Measurements from ENCODE around the gene SLC37A1. TPM values are rescaled to one million over a fixed set of nuclear protein-coding genes. Genes with fewer than 3 reads are reported as not detected.

Gene SLC37A1
- total RNA-seq, 1 experiment from 2014 or later = 37.7 TPM

DNA sequence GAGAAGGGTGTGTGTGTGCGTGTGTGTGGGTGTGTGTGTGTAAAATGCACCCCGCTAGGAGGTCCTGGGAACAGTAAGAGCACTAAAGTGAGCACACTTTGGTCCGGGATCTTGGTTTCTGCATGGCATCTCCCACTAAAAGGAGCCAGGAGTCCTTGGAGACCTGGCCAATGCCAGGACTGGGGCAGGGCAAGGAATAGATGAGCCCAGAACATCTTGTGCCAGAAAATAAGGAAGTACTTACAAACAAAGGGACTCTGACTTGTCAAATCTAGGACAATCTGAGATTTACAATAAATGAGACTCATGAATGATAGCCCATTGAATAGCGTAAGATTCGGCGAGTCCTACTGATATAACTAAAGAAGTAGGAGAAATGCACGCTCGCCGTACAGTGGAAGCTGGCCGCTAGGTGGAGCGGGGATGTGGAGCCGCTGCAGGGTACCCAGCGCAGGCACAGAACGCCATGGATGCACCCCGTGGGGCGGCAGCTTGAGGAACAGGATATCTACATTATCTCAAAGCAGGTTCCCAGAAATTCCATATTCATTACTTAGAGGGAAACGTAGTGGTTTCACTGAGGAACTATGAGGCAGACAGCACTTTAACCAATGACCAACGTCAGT lies 7.1 kb downstream of the SLC37A1 start:
- TF ChIP-seq, protein P1, sequence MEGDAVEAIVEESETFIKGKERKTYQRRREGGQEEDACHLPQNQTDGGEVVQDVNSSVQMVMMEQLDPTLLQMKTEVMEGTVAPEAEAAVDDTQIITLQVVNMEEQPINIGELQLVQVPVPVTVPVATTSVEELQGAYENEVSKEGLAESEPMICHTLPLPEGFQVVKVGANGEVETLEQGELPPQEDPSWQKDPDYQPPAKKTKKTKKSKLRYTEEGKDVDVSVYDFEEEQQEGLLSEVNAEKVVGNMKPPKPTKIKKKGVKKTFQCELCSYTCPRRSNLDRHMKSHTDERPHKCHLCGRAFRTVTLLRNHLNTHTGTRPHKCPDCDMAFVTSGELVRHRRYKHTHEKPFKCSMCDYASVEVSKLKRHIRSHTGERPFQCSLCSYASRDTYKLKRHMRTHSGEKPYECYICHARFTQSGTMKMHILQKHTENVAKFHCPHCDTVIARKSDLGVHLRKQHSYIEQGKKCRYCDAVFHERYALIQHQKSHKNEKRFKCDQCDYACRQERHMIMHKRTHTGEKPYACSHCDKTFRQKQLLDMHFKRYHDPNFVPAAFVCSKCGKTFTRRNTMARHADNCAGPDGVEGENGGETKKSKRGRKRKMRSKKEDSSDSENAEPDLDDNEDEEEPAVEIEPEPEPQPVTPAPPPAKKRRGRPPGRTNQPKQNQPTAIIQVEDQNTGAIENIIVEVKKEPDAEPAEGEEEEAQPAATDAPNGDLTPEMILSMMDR (conservative IDR thresholded peaks at IDR 0.05) = peak; percentile 70
- Histone ChIP-seq H3K4ac (ENCODE audit: low read depth, low read length) (no peak overlapping the region), H2AK5ac (ENCODE audit: insufficient read length, low read length) (no peak overlapping the region), H2BK20ac (ENCODE audit: low read depth, low read length, poor library complexity, severe bottlenecking) (no peak overlapping the region), H3K4me2 (ENCODE audit: insufficient read depth, insufficient read length, low read length) (no peak overlapping the region), H2BK12ac (ENCODE audit: insufficient read length, low read depth, low read length) (no peak overlapping the region), H2AFZ (ENCODE audit: low read length) (no peak overlapping the region), H3K23ac (ENCODE audit: insufficient read length, low read depth, low read length) (no peak overlapping the region), H3K18ac (ENCODE audit: insufficient read length, low read depth, low read length) (no peak overlapping the region), H3K23me2 (ENCODE audit: insufficient read length, low read depth, low read length, poor library complexity, severe bottlenecking) (no peaks in the 10 kb centered on the region), H3K27me3 (ENCODE audit: insufficient read depth, low read length) (no peaks in the 10 kb centered on the region), H3K79me1 (ENCODE audit: insufficient read depth, low read depth, low read length, poor library complexity, severe bottlenecking) (no peaks in the 10 kb centered on the region), H2BK15ac (ENCODE audit: low read depth, low read length) (no peak overlapping the region), H4K20me1 (ENCODE audit: control insufficient read depth, insufficient read depth, insufficient read length) (no peaks in the 10 kb centered on the region), H4K8ac (replicated peaks; ENCODE audit: insufficient read length, low read depth, low read length) (no peak overlapping the region), H4K5ac (ENCODE audit: insufficient read length, low read depth, low read length) (no peak overlapping the region), H3K9ac (ENCODE audit: extremely low read depth, insufficient read length, low read length) (no peak overlapping the region), H3K14ac (ENCODE audit: insufficient read depth, low read length) (no peak overlapping the region), H2BK5ac (ENCODE audit: insufficient read length, low read length) (no peak overlapping the region), H3K9me3 (ENCODE audit: control insufficient read depth, low read depth, low read length) (no peaks in the 10 kb centered on the region), H3T11ph (ENCODE audit: low read length) (no peak overlapping the region), H2BK120ac (ENCODE audit: low read depth, low read length, poor library complexity, severe bottlenecking) (no peak overlapping the region), H3K56ac (ENCODE audit: insufficient read length, low read depth, low read length) (no peak overlapping the region), H3K79me2 (ENCODE audit: insufficient read depth, low read length) (no peaks in the 10 kb centered on the region), H4K91ac (ENCODE audit: insufficient read length, low read depth, low read length) (no peak overlapping the region), H3K27ac (ENCODE audit: insufficient read length, low read depth, low read length) (no peak overlapping the region), H3K4me1 (ENCODE audit: insufficient read depth, low read length) (peaks cover 11% of the 10 kb centered on the region; the same call in 1 of the 2 replicates)
- no peak overlapping the region for H3K4me3 Mint-ChIP-seq
- H3K4me1 Mint-ChIP-seq = peaks cover 53 to 62% of the 10 kb centered on the region in 2 experiments
- H3K36me3 Mint-ChIP-seq (ENCODE audit: insufficient read depth in 1 of 3, low read depth in 3 of 3) = peaks cover 10 to 68% (median 42%) of the 10 kb centered on the region in 3 experiments; a peak in 6 of 7 replicates
- 100% methylated on average over 1 of the region's 18 CpGs for WGBS (ENCODE audit: extremely low coverage, insufficient read length, low lambda C conversion rate)
- H3K27me3 Mint-ChIP-seq (ENCODE audit: low read depth) = no peaks in the 10 kb centered on the region
- no peak overlapping the region for H3K27ac Mint-ChIP-seq
- DNase-seq = peak; percentile 63
- no peaks in the 10 kb centered on the region for H3K9me3 Mint-ChIP-seq
